Endothelial cell of umbilical vein (primary cell): ENCODE measurements around the gene HVCN1. TPM values are rescaled to one million over a fixed set of nuclear protein-coding genes. Genes with fewer than 3 reads are reported as not detected.
"Not testable (repeated sequence)": the region's sequence is repeated elsewhere in the genome, so short reads cannot be mapped to it uniquely, and the experiment has no call there.

Experiments
- BruUV-seq: library from RNA; stranded (reverse); fragments of 400-500 nt; replicated peaks from 2 replicates; lab custom pipeline; 2021; lab: Mats Ljungman, UMichigan
- CTCF ChIA-PET: fragments of 300-600, 350-600 bp; sonication (Branson Sonifier 250); formaldehyde crosslinking; loops from one replicate; lab custom pipeline; 2021; ENCODE audit warnings: antibody characterized with exemption, inconsistent platforms; lab: Charles Lee
- POLR2A ChIA-PET: fragments of 300-600, 350-600 bp; sonication (Branson Sonifier 250); formaldehyde crosslinking; loops from one replicate; lab custom pipeline; 2021; ENCODE audit warnings: antibody characterized with exemption, inconsistent platforms; lab: Charles Lee
- DNase-seq: peaks from one replicate; pipeline ENCODE4 v3.0.0-alpha.2; 2011; ENCODE audit warnings: low read depth, low spot score
- FAIRE-seq: peaks from 2 replicates; lab custom pipeline; 2011; peaks lifted over from hg19 to GRCh38; lab: Jason Lieb, UNC
- H2AFZ ChIP-seq: 2 replicates; pipeline ENCODE4 v1.6.0; 2012; ENCODE audit warnings: low read depth, low read length, control low read depth, inconsistent platforms
- H3K27ac ChIP-seq: 2 replicates; pipeline ENCODE4 v1.5.1; 2011; ENCODE audit warnings: low read depth, mild to moderate bottlenecking, control low read depth, low read length, moderate library complexity; ENCODE audit not compliant: insufficient read depth
- H3K27me3 ChIP-seq, 2 experiments: 2 replicates each; pipeline versions ENCODE4 v1.6.0 to v1.6.1; 2011; ENCODE audit warnings: low read length in 2 of 2, mixed read lengths in 1 of 2; ENCODE audit not compliant: control insufficient read depth in 2 of 2, insufficient read depth in 2 of 2
- H3K36me3 ChIP-seq, 2 experiments: 2 replicates in 1 of 2; 3 replicates in 1 of 2; pipeline ENCODE4 v1.5.1; 2011; ENCODE audit warnings: low read length in 2 of 2, mild to moderate bottlenecking in 1 of 2, moderate library complexity in 1 of 2; ENCODE audit not compliant: control insufficient read depth in 2 of 2, insufficient read depth in 2 of 2; ENCODE audit errors: extremely low read depth in 1 of 2
- H3K4me1 ChIP-seq: 3 replicates; pipeline ENCODE4 v1.5.1; 2011; ENCODE audit warnings: mild to moderate bottlenecking, low read length; ENCODE audit not compliant: control insufficient read depth, insufficient read depth; ENCODE audit errors: extremely low read depth
- H3K4me2 ChIP-seq: 2 replicates; pipeline ENCODE4 v1.6.1; 2011; ENCODE audit warnings: low read length, control low read depth, mixed read lengths; ENCODE audit not compliant: insufficient read depth
- H3K4me3 ChIP-seq, 3 experiments: fragments of 200-600 bp in 1 of 3; sonication (generic), shearing (Covaris generic) in 1 of 3; replicated peaks in 1 of 3; 2 replicates each; pipeline ENCODE4 v1.5.1; 2011 to 2016; ENCODE audit warnings: control low read depth in 3 of 3, low read length in 3 of 3, mild to moderate bottlenecking in 2 of 3, inconsistent platforms in 1 of 3, low read depth in 1 of 3, moderate library complexity in 1 of 3; ENCODE audit not compliant: insufficient read depth in 1 of 3
- H3K79me2 ChIP-seq: 2 replicates; pipeline ENCODE4 v1.6.0; 2012; ENCODE audit warnings: low read length, inconsistent platforms; ENCODE audit not compliant: control insufficient read depth, insufficient read depth
- H3K9ac ChIP-seq: replicated peaks from 2 replicates; pipeline ENCODE3; 2011; ENCODE audit warnings: low read length, control low read depth; ENCODE audit not compliant: insufficient read depth; ENCODE audit errors: extremely low read depth
- H3K9me1 ChIP-seq: replicated peaks from 3 replicates; pipeline ENCODE4 v1.6.0; 2011; ENCODE audit warnings: mild to moderate bottlenecking, low read length; ENCODE audit not compliant: control insufficient read depth, insufficient read depth; ENCODE audit errors: extremely low read depth
- H3K9me3 ChIP-seq: replicated peaks from 2 replicates; pipeline ENCODE4 v1.5.1; 2012; ENCODE audit warnings: low read length, inconsistent platforms; ENCODE audit not compliant: control insufficient read depth, insufficient read depth
- H4K20me1 ChIP-seq: replicated peaks from 2 replicates; pipeline ENCODE3; 2011; ENCODE audit warnings: mild to moderate bottlenecking, low read length; ENCODE audit not compliant: control insufficient read depth, insufficient read depth; ENCODE audit errors: extremely low read depth
- EZH2 ChIP-seq: IDR thresholded peaks from 2 replicates; pipeline ENCODE4 v1.6.1; 2012; ENCODE audit warnings: borderline replicate concordance, low read depth, mild to moderate bottlenecking, moderate library complexity, low read length, inconsistent platforms; ENCODE audit not compliant: severe bottlenecking
- FOS ChIP-seq: IDR thresholded peaks from 2 replicates; pipeline ENCODE4 v1.6.1; 2011; ENCODE audit warnings: mild to moderate bottlenecking, low read length, moderate library complexity, borderline replicate concordance; ENCODE audit not compliant: insufficient read depth
- GATA2 ChIP-seq: IDR thresholded peaks from 2 replicates; pipeline ENCODE4 v1.7.0; 2011; ENCODE audit warnings: low read depth, mild to moderate bottlenecking, moderate library complexity, mixed read lengths, low read length; ENCODE audit not compliant: insufficient read length, insufficient read depth
- JUN ChIP-seq: IDR thresholded peaks from 2 replicates; pipeline ENCODE4 v1.6.1; 2011; ENCODE audit warnings: borderline replicate concordance, low read depth; ENCODE audit not compliant: insufficient read length, insufficient read depth
- MYC ChIP-seq: IDR thresholded peaks from one replicate; pipeline ENCODE4 v1.6.1; 2011; ENCODE audit warnings: mild to moderate bottlenecking, low read depth, low read length
- POLR2A ChIP-seq: IDR thresholded peaks from 2 replicates; pipeline ENCODE4 v1.6.1; 2012; ENCODE audit warnings: low read depth, mild to moderate bottlenecking, control low read depth, low read length
- POLR2AphosphoS5 ChIP-seq: IDR thresholded peaks from 2 replicates; pipeline ENCODE4 v1.6.1; 2012; ENCODE audit warnings: low read depth, mild to moderate bottlenecking, control low read depth, low read length, moderate library complexity; ENCODE audit not compliant: insufficient read depth
- dilution Hi-C: fragments of 300-500 bp; cut with MboI; formaldehyde crosslinking; loops from one replicate; pipeline ENCODE4 v1.15.0; 2019; ENCODE audit warnings: low sequenced_read_pairs; ENCODE audit not compliant: extremely low pct_ligation_motif_present
- intact Hi-C: fragments of 100-400 bp; cut with micrococcal nuclease; formaldehyde crosslinking; loops from one replicate; pipeline ENCODE4 v1.10.0; 2022
- polyA plus RNA-seq, 4 experiments: library from polyadenylated mRNA; depleted of rRNA in 3 of 4; stranded (reverse) in 3 of 4; unstranded in 1 of 4; fragments of >200 nt; gene quantifications; 2 replicates each; pipeline versions ENCODE4 v1.2.1 to v1.2.3, GENCODE V29; 2011 to 2012; ENCODE audit warnings: missing spikeins in 1 of 4
- total RNA-seq: library from RNA; stranded (reverse); gene quantifications from 2 replicates; pipeline ENCODE4 v1.2.3, GENCODE V29; 2021
- TF ChIP-seq, protein P1 (sequence below): IDR thresholded peaks from 2 replicates; pipeline ENCODE4 v1.6.1; 2011; ENCODE audit not compliant: insufficient read depth, insufficient read length
- TF ChIP-seq, protein P2 (sequence below), 2 donors: IDR thresholded peaks; 1 replicate in 1 of 2; 2 replicates in 1 of 2; pipeline ENCODE4 v1.5.1; 2011; ENCODE audit warnings: low read length in 2 of 2, mild to moderate bottlenecking in 2 of 2, moderate library complexity in 2 of 2, control low read depth in 1 of 2, inconsistent platforms in 1 of 2, low read depth in 1 of 2; ENCODE audit not compliant: insufficient read depth in 1 of 2; ENCODE audit errors: extremely low read depth in 1 of 2

Gene HVCN1
- total and polyA plus RNA-seq, 2 donors (not counting 3 experiments of a cell fraction or from before 2014, with no cell fraction given): 3.7 to 8.4 TPM

DNA sequence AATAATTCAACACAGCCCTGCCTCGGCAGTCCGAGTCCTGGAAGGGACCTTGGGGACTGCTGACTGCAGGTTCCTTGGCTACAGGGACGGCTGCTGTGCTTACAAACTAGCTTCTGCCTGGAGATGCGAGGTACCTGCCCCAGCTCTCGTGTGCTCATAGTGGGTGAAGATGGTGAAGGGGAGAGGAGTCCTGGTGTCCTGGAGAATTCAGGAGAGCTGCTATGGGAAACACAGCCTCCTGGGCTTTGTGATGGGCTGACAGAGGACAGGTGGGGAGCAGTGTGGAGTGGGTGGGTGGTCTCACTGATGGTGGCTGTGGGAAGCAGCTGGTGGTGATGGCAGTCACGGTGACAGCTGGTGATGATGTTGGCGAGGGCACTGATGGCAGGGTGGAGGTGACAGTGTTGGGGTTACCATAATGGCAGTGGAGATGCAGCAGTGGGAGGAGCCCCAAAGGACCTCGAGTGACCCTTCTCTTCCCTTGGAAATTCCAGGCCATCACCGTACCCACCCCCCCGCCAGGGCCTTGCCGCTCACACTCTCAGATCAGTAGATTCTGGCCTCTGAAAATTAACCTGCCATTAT is 32.8 kb downstream of the HVCN1 start:
- Histone ChIP-seq H3K9ac (no peak overlapping the region), H3K4me3 (no peak overlapping the region), H3K9me3 (no peaks in the 10 kb centered on the region), H2AFZ (no peak overlapping the region), H3K27ac (no peak overlapping the region), H3K27me3 (no peaks in the 10 kb centered on the region), H3K4me2 (no peak overlapping the region), H3K36me3 (no peaks in the 10 kb centered on the region), H3K79me2 (no peaks in the 10 kb centered on the region), H4K20me1 (no peaks in the 10 kb centered on the region), H3K4me1 (no peaks in the 10 kb centered on the region), H3K9me1 (no peaks in the 10 kb centered on the region)
- TF ChIP-seq, protein P1, sequence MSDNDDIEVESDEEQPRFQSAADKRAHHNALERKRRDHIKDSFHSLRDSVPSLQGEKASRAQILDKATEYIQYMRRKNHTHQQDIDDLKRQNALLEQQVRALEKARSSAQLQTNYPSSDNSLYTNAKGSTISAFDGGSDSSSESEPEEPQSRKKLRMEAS: no peak
- TF ChIP-seq JUN (no peak), FOS (no peak), POLR2AphosphoS5 (no peak), POLR2A (no peak), GATA2 (no peak), MYC (no peak), EZH2 (no peak)
- TF ChIP-seq, protein P2, sequence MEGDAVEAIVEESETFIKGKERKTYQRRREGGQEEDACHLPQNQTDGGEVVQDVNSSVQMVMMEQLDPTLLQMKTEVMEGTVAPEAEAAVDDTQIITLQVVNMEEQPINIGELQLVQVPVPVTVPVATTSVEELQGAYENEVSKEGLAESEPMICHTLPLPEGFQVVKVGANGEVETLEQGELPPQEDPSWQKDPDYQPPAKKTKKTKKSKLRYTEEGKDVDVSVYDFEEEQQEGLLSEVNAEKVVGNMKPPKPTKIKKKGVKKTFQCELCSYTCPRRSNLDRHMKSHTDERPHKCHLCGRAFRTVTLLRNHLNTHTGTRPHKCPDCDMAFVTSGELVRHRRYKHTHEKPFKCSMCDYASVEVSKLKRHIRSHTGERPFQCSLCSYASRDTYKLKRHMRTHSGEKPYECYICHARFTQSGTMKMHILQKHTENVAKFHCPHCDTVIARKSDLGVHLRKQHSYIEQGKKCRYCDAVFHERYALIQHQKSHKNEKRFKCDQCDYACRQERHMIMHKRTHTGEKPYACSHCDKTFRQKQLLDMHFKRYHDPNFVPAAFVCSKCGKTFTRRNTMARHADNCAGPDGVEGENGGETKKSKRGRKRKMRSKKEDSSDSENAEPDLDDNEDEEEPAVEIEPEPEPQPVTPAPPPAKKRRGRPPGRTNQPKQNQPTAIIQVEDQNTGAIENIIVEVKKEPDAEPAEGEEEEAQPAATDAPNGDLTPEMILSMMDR (IDR thresholded peaks at IDR 0.05; ENCODE audit: extremely low read depth in 1 of 2, insufficient read depth in 1 of 2, low read depth in 1 of 2, low read length in 2 of 2): no peak
- FAIRE-seq (no peak), DNase-seq (no peak)
- dilution Hi-C loops: no loop called here
- ChIA-PET POLR2A (no interaction called here), CTCF (interaction anchor here (0.7 kb wide), 1 partner anchor 587 kb away, joined by 3 read pairs; no protein-coding TSS in a partner anchor)
- intact Hi-C loops: no loop called here
- BruUV-seq: no TSS peak

DNA sequence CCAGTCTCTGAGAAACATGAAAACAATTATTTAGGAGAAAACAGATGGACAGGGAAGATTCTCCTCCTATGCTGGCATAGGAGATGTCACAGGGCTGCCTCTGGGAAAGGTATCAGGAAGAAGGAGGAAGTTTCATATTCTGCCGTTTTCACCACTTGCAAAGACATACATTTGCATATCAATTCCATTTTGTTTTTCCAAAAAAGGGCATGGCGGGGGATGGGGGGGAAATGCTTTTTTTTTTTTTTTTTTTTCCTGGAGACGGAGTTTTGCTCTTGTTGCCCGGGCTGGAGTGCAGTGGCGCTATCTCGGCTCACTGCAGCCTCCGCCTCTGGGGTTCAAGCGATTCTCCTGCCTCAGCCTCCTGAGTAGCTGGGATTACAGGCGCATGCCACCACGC is 34.7 kb downstream of the HVCN1 start:
- H3K9ac ChIP-seq, H3K4me3 ChIP-seq, intact Hi-C loops, POLR2A ChIA-PET, H3K27ac ChIP-seq, FAIRE-seq, H3K79me2 ChIP-seq, BruUV-seq, H4K20me1 ChIP-seq, H3K9me3 ChIP-seq, H3K4me2 ChIP-seq, H3K4me1 ChIP-seq, H3K36me3 ChIP-seq, dilution Hi-C loops, CTCF ChIA-PET, H3K9me1 ChIP-seq, H3K27me3 ChIP-seq, DNase-seq, H2AFZ ChIP-seq: not testable (repeated sequence)
